HG02763 (cell line): ENCODE data around the gene RIPK1.
A peak's percentile ranks its signal among the peaks of the same experiment; 100 is the strongest.
"Not testable (repeated sequence)": the region's sequence is repeated elsewhere in the genome, so short reads cannot be mapped to it uniquely, and the experiment has no call there.

Source experiments
- ATAC-seq: cut with Tn5 transposase; IDR thresholded peaks from one replicate; pipeline ENCODE4 v1.9.1; 2021; ENCODE audit warnings: mild to moderate bottlenecking, moderate library complexity; ENCODE audit not compliant: unreplicated experiment

The RIPK1 gene

DNA sequence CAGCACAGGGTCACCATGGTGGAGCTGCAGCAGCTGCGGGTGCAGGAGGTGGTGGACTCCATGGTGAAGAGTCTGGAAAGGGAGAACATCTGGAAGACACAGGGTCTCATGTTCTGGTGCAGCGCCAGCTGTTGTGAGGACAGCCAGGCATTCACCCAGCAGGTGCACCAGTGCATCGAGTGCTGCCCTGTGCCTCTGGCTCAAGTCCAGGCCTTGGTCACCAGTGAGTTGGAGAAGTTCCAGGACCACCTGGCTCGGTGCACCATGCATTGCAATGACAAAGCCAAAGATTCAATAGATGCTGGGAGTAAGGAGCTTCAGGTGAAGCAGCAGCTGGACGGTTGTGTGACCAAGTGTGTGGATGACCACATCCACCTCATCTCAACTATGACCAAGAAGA lies 22.9 kb upstream of the RIPK1 start:
- no peak for ATAC-seq

GRCh38 chr6:3045777-3046176 lies 22.5 kb upstream of the RIPK1 start:
- ATAC-seq: no peak

- no peak for ATAC-seq
Measured at GRCh38 chr6:3046295-3046694, 22.0 kb upstream of the RIPK1 start.

GRCh38 chr6:3048009-3048408 lies 20.3 kb upstream of the RIPK1 start:
- not testable (repeated sequence) for ATAC-seq

DNA sequence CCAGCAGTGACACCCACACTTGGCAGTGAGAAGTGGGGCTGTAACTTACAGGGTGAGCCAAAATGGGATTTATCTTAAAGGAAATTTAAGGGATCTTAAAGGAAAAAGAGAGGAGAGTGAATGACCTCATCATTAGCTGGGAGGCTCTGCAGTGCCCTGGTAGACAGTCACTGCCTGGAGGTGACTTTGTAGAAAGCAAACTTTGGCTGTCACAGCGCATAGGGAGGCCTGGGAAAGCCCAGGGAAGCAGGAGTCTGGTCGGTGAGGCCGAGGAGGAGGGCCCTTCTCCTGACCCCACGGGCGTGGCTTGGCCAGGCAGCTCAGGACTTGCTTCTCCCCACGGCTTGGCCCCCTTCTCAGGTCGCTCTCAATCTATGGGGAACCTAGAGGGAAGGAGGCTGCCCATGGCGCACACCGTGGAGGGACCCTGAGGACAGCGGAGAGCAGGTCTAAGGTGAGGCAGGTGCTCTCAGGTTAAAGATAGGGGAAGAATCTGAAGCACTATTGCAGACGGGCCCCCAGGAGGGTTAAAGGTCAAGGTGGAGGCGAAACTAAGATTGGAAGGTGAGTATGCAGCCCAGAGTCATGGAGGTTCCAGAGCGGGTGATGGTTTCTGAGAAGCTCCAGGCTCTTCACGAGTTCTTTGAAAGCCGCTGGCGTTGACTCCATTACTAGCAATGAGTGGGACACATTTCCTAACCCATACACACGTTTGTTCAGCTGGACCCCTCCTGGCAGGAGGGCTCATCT lies 15.6 kb upstream of the RIPK1 start:
- no peak for ATAC-seq

DNA sequence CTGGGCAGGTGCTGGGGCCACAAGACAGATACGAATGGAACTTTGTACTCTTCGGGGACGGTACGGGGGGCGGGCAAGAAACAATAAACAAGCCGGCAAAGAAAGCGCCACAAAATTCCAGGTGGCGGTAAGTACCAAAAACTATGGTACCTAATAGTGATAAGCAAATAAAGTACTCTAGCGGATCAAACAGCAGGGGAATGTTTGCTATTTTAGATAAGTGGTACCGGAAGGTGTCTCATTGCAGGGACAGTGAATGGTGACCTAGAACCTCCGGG lies 15.1 kb upstream of the RIPK1 start:
- no peak for ATAC-seq

DNA sequence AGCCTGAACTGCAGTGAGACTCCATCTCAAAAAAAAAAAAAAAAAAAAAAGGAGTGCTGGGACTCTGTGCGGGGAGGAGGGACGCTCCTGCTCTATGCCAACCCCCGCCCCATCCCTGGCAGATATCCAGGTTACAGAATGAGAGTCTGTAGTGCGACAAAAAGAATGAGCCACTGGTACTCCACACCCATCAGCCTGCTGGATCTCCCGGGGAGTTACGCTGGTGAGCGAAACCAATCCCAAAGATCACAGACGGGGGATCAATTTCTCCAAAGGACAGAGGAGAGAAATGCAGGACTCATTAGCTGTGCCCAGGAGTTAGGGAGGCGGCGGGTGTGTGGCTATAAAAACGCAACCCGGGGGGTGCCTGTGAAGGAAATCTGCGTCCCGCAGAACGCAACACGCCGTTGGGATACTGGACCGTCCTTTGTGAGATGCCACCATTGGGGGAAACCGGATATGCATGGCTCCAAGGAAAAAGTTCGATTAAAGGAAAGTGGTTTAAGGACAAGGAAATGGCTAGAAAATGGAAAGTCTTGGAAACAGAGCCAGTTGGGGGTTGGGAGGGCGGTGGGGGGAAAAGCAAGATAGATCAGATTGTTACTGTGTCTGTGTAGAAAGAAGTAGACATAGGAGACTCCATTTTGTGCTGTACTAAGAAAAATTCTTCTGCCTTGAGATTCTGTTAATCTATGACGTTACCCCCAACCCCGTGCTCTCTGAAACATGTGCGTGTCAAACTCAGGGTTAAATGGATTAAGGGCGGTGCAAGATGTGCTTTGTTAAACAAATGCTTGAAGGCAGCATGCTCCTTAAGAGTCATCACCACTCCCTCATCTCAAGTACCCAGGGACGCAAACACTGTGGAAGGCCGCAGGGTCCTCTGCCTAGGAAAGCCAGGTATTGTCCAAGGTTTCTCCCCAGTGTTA lies 13.8 kb upstream of the RIPK1 start:
- not testable (repeated sequence) for ATAC-seq

DNA sequence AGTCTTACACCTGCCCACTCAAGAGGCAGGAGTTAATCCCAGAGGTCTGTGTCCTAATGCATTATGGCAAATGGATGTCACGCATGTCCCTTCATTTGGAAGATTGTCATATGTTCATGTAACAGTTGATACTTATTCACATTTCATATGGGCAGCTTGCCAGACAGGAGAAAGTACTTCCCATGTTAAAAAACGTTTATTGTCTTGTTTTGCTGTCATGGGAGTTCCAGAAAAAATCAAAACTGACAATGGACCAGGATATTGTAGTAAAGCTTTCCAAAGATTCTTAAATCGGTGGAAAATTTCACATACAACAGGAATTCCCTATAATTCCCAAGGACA lies 13.2 kb upstream of the RIPK1 start:
- ATAC-seq: not testable (repeated sequence)

GRCh38 chr6:3057063-3057770 lies 11.1 kb upstream of the RIPK1 start:
- ATAC-seq: no peak

GRCh38 chr6:3058957-3059356 lies 9.3 kb upstream of the RIPK1 start:
- no peak for ATAC-seq

DNA sequence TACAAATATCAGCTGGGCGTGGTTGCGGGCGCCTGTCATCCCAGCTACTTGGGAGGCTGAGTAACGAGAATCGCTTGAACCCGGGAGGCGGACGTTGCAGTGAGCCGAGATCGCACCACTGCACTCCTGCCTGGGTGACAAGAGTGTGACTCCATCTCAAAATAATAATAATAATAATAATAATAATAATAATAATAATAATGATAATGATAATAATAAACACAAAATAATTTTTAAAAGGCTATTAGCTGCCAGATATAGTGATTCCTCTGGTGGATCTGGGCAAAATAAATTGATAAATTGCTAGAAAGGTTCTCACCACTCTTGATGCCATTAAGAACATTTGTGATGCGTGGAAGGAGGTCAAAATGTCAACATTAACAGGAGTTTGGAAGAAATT lies 8.2 kb upstream of the RIPK1 start:
- ATAC-seq: not testable (repeated sequence)

DNA sequence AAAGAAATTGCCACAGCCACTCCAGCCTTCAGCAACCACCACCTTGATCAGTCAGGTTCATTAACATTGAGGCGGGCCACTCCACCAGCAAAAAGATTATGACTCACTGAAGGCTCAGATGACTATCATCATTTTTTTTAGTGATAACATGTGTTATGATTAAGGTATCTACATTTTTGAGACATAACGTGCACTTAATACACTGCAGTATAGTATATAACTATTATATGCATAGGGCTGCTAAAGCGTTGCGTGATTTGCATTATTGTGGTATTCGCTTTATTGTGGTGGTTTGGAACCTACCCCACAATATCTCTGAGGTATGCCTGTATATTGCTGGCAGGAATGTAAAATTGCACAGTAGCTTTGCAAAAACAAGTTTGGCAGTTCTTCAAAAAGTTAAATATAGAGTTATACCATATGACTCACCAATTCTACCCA lies 6.8 kb upstream of the RIPK1 start:
- no peak for ATAC-seq

- not testable (repeated sequence) for ATAC-seq
Measured at GRCh38 chr6:3063340-3063732, 5.0 kb upstream of the RIPK1 start.

- peak; percentile 56 for ATAC-seq
Measured at GRCh38 chr6:3063733-3064700, 4.3 kb upstream of the RIPK1 start.

- no peak for ATAC-seq
Measured at GRCh38 chr6:3071568-3071967, 3.3 kb downstream of the RIPK1 start.

GRCh38 chr6:3072798-3073197 lies 4.5 kb downstream of the RIPK1 start:
- no peak for ATAC-seq

- ATAC-seq: no peak
Measured at GRCh38 chr6:3073382-3073781, 5.1 kb downstream of the RIPK1 start.

- ATAC-seq: no peak
Measured at GRCh38 chr6:3075772-3076113, 7.4 kb downstream of the RIPK1 start.

GRCh38 chr6:3076320-3076719 lies 8.0 kb downstream of the RIPK1 start:
- no peak for ATAC-seq

GRCh38 chr6:3077430-3077829 lies 9.1 kb downstream of the RIPK1 start:
- no peak for ATAC-seq

- not testable (repeated sequence) for ATAC-seq
Measured at GRCh38 chr6:3078952-3079351, 10.7 kb downstream of the RIPK1 start.
